NB4 (cell line): ENCODE results near the gene SLC25A10.

Experiments used
- CTCF ChIP-seq: IDR thresholded peaks from one replicate; pipeline ENCODE4 v1.5.1; 2012; ENCODE audit warnings: low read depth, low read length
- MAX ChIP-seq: IDR thresholded peaks from 2 replicates; pipeline ENCODE4 v1.6.1; 2011; ENCODE audit warnings: low read depth, low read length
- POLR2A ChIP-seq: IDR thresholded peaks from 2 replicates; pipeline ENCODE4 v1.6.1; 2011; ENCODE audit warnings: mild to moderate bottlenecking; ENCODE audit not compliant: insufficient read length; ENCODE audit errors: extremely low read depth

GRCh38 chr17:81688616-81689015, 23.5 kb upstream of the SLC25A10 start:
- TF ChIP-seq CTCF (no peak), POLR2A (no peak), MAX (no peak)
